GM19395 (cell line): ENCODE results near the gene RIPK1.
"Not testable (repeated sequence)": the region's sequence is repeated elsewhere in the genome, so short reads cannot be mapped to it uniquely, and the experiment has no call there.

Source experiments
- ATAC-seq: cut with Tn5 transposase; IDR thresholded peaks from one replicate; pipeline ENCODE4 v1.9.1; 2021; ENCODE audit warnings: mild to moderate bottlenecking, moderate library complexity; ENCODE audit not compliant: unreplicated experiment

The RIPK1 gene

DNA sequence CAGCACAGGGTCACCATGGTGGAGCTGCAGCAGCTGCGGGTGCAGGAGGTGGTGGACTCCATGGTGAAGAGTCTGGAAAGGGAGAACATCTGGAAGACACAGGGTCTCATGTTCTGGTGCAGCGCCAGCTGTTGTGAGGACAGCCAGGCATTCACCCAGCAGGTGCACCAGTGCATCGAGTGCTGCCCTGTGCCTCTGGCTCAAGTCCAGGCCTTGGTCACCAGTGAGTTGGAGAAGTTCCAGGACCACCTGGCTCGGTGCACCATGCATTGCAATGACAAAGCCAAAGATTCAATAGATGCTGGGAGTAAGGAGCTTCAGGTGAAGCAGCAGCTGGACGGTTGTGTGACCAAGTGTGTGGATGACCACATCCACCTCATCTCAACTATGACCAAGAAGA lies 22.9 kb upstream of the RIPK1 start:
- ATAC-seq = no peak

DNA sequence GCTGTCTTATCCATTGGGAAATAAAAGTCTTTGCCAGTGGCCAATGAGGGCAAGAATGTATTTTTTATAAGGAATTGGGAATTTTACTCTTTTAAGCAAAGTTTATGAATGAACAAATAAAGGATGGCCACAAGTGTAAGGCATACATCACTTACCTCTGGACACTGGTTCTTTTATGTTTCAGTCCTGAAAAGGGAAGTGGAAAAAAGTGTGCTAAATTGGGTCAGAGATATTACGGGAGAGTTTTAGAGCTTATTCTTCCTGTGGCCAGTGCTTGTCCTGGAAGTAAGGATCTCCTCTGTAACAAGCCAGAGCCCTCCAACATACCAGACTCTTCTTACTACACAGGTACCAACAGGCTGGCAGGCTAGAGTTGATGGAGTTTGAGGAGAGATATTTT lies 22.5 kb upstream of the RIPK1 start:
- ATAC-seq = no peak

DNA sequence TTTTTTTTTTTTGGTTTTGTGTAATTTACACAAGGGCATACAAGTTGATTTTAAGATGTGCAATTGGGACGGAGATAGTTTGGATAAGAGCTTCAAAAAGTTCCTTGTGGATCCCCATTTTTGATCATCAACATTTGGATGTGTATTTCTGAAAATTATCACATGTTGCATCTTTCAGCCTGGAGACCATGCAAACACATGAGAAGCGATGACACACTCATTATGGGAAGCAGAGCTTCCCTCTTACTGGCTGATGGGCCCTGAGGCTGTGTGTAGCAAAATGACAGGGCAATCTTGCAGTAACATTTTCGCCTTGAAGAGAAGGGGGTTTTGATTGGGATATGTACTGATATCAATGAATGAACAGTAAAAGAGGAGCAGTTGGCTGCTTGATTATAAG lies 22.0 kb upstream of the RIPK1 start:
- ATAC-seq = no peak

DNA sequence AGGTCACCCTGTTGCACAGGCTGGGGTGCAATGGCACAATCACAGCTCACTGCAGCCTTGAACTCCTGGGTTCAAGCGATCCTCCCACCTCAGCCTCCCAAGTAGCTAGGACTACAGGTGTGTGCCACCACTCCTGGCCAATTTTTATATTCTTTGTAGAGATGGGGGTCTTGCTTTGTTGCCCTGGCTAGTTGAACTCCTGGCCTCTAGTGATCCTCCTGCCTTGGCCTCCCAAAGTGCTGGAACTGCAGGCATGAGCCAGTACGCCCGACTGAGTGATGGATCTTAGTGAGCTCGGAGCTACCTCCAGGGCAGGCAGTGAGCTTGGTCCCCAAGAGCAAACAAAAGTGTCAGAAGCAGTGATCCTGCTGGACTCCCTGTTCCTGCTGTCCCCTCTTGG lies 20.3 kb upstream of the RIPK1 start:
- not testable (repeated sequence) for ATAC-seq

DNA sequence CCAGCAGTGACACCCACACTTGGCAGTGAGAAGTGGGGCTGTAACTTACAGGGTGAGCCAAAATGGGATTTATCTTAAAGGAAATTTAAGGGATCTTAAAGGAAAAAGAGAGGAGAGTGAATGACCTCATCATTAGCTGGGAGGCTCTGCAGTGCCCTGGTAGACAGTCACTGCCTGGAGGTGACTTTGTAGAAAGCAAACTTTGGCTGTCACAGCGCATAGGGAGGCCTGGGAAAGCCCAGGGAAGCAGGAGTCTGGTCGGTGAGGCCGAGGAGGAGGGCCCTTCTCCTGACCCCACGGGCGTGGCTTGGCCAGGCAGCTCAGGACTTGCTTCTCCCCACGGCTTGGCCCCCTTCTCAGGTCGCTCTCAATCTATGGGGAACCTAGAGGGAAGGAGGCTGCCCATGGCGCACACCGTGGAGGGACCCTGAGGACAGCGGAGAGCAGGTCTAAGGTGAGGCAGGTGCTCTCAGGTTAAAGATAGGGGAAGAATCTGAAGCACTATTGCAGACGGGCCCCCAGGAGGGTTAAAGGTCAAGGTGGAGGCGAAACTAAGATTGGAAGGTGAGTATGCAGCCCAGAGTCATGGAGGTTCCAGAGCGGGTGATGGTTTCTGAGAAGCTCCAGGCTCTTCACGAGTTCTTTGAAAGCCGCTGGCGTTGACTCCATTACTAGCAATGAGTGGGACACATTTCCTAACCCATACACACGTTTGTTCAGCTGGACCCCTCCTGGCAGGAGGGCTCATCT lies 15.6 kb upstream of the RIPK1 start:
- ATAC-seq = no peak

DNA sequence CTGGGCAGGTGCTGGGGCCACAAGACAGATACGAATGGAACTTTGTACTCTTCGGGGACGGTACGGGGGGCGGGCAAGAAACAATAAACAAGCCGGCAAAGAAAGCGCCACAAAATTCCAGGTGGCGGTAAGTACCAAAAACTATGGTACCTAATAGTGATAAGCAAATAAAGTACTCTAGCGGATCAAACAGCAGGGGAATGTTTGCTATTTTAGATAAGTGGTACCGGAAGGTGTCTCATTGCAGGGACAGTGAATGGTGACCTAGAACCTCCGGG lies 15.1 kb upstream of the RIPK1 start:
- no peak for ATAC-seq

DNA sequence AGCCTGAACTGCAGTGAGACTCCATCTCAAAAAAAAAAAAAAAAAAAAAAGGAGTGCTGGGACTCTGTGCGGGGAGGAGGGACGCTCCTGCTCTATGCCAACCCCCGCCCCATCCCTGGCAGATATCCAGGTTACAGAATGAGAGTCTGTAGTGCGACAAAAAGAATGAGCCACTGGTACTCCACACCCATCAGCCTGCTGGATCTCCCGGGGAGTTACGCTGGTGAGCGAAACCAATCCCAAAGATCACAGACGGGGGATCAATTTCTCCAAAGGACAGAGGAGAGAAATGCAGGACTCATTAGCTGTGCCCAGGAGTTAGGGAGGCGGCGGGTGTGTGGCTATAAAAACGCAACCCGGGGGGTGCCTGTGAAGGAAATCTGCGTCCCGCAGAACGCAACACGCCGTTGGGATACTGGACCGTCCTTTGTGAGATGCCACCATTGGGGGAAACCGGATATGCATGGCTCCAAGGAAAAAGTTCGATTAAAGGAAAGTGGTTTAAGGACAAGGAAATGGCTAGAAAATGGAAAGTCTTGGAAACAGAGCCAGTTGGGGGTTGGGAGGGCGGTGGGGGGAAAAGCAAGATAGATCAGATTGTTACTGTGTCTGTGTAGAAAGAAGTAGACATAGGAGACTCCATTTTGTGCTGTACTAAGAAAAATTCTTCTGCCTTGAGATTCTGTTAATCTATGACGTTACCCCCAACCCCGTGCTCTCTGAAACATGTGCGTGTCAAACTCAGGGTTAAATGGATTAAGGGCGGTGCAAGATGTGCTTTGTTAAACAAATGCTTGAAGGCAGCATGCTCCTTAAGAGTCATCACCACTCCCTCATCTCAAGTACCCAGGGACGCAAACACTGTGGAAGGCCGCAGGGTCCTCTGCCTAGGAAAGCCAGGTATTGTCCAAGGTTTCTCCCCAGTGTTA lies 13.8 kb upstream of the RIPK1 start:
- ATAC-seq = not testable (repeated sequence)

DNA sequence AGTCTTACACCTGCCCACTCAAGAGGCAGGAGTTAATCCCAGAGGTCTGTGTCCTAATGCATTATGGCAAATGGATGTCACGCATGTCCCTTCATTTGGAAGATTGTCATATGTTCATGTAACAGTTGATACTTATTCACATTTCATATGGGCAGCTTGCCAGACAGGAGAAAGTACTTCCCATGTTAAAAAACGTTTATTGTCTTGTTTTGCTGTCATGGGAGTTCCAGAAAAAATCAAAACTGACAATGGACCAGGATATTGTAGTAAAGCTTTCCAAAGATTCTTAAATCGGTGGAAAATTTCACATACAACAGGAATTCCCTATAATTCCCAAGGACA lies 13.2 kb upstream of the RIPK1 start:
- not testable (repeated sequence) for ATAC-seq

DNA sequence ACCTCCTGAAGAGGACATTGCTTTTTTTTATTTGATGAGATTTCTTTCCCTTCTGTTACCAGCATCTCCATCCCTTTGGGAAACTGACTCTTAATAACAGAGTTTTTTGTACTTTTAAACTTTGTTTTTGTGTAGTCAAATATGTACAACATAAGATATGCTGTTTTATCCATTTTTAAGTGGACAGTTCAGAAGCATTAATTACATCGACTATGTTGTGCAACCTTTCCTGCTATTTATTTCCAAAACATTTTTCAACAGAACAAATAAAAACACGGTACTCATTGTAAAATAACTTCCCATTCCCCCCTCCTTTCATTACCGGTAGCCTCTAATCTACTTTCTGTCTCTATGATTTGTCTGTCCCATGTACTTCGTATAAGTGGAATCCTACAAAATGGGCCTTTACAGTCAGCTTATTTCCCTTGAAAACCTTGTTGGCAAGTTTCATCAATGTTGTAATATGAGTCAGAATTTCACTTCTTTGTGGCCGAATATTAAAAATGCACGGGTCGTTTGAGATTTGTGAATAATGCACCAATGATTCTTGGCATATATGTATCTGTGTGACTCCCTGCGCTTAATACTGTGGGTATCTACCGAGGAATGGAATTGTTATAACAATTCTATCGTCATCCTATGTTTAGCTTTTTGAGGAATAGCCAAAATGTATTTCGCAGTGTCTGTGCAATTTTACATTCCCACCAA lies 11.1 kb upstream of the RIPK1 start:
- no peak for ATAC-seq

DNA sequence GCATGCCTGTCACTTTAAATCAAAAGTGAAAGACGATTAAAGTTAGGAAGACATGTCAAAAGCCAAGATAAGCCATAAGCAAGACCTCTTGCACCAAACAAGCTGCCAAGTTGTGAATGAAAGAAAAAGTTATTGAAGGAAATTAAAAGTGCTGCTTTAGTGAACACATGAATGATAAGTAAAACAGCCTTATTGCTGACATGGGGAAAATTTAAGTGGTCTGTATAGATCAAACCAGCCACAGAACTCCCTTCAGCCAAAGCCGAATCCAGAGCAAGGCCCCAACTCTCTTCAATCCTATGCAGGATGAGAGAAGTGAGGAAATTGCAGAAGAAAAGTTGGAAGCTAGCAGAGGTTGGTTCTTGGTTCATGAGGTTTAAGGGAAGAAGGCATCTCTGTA lies 9.3 kb upstream of the RIPK1 start:
- ATAC-seq = no peak

DNA sequence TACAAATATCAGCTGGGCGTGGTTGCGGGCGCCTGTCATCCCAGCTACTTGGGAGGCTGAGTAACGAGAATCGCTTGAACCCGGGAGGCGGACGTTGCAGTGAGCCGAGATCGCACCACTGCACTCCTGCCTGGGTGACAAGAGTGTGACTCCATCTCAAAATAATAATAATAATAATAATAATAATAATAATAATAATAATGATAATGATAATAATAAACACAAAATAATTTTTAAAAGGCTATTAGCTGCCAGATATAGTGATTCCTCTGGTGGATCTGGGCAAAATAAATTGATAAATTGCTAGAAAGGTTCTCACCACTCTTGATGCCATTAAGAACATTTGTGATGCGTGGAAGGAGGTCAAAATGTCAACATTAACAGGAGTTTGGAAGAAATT lies 8.2 kb upstream of the RIPK1 start:
- ATAC-seq = not testable (repeated sequence)

DNA sequence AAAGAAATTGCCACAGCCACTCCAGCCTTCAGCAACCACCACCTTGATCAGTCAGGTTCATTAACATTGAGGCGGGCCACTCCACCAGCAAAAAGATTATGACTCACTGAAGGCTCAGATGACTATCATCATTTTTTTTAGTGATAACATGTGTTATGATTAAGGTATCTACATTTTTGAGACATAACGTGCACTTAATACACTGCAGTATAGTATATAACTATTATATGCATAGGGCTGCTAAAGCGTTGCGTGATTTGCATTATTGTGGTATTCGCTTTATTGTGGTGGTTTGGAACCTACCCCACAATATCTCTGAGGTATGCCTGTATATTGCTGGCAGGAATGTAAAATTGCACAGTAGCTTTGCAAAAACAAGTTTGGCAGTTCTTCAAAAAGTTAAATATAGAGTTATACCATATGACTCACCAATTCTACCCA lies 6.8 kb upstream of the RIPK1 start:
- no peak for ATAC-seq

DNA sequence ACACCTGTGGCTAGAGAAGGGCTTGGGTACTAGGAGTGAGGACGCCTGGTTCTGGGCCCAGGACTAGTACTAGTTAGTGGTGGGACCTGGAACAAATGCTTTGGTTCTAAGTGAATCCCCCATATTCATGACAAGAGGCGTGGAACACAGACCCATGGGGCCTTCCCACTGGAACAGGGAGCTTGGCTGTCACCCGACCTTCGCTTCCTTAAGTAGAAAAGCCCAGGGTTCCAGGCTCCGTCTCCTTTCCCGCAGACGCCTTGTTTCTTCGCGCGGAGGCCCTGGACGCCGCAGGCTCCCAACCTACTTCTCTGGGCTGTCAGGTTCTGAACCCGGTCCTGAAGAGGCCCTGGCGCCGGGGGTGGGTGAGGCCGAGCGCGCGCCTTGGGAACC lies 5.0 kb upstream of the RIPK1 start:
- not testable (repeated sequence) for ATAC-seq

DNA sequence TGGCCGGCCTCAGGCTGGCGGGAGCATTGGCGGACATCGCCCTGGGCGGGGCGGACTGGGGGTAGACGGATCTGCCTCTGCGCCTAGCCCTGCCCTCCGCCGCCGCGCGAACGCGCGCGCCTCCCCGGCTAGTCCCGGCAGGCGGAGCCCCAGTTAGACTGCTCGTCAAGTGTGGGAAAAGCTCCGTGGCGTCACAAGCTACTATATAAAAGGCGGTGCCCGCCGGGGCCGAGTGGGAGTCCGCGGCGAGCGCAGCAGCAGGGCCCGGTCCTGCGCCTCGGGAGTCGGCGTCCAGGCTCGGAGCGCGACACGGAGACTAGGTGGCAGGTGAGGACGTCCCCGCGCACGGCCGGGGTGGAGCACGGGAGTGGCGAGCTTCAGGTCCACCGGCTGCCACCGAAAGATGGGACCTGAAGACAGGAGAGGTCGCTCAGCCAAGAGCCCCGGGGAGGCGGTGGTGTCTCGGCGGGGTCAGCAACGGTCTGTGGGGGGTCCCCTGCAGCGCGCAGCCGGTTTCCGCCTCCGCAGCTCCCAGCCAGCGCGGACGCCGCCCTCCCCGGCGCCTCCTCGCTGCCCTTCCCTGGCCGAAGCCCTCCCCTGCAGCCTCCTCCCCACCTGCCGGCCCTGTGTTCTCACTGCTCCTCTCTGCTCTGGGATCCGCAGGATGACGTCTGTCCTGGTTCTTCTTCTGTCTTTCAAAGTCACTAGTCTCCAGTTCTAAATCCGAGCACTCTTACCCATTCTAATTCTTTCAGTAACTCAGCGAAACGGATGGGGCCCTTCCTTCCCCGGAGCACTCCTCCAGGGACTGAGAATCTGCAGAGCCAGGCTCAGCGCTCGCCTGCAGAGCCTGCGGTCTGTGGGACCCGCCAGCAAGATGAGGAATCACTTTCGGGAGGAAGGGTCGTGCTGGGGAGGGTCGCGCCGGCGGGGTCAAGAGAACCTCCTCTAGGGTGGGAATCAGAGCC lies 4.3 kb upstream of the RIPK1 start:
- peak; percentile 72 for ATAC-seq

DNA sequence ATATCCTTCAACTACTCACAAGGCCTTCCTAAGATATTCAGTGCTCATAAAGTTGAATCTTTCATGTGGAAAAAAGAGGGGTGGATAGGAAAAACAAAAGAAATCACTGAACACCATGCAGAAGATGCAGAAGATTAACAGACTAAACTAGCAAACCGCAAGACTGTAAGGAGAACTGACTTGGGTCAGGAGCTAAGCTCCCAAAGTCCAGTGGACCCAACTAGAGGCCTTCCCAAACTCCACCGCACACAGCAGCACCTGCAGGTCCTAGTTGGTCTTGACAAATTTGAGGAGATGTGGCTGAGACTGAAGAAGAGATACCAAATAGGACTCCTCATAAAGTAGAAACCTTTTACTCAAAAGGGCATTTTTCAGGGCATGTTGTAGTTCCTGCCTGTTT lies 3.3 kb downstream of the RIPK1 start:
- ATAC-seq = no peak

DNA sequence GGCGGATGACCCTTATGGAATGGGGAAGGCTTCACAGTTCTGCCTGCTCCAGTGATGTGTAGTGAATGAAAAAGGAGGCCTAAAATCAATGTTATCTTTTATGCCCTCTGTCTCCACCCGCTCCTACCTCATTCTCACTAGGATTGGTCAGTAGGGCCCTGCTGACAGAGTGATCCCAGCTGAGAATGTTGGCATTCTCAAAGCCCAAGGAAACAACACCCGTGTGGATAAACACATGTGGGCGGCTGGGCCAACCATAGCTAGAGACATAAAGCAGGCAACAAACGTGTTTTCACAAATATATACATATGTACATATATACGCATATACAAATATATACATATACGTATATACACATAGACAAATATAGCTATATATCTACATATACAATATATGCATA lies 4.5 kb downstream of the RIPK1 start:
- no peak for ATAC-seq

DNA sequence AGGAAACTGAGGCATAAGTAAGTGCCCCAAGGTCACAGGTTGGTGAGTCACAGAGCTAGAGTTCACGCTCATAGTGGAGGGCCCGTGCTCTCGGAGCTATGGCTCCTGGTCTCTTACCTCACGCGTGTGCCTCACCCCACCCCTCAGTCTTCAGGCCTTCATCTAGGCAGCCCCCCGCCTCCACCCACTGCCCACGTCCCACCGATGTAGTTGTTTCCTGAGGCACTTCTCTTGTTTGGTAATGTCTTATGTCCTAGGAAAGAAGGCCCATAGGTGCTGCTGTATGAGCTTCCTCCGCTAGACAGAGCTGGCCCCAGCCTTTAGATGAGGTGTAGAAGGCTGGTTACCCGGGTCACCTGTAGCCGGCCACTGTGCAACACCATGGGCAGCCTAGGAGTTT lies 5.1 kb downstream of the RIPK1 start:
- ATAC-seq = no peak

DNA sequence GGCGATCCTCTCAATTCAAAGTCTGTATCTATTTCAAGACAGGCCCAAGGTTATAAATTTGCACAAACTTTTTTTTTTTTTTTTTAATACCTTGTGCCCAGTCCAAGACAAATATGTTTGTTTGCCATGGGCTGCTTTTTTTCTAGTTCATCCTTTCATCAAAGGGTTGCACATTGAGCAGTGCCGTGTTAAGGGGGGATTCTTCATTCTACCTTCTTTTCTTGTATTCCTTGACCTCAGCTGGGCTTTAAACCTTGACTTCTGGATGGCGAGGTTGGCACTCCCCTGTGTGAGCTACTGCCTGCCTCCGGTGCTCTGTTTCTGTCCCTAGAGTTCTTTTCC lies 7.4 kb downstream of the RIPK1 start:
- ATAC-seq = no peak

DNA sequence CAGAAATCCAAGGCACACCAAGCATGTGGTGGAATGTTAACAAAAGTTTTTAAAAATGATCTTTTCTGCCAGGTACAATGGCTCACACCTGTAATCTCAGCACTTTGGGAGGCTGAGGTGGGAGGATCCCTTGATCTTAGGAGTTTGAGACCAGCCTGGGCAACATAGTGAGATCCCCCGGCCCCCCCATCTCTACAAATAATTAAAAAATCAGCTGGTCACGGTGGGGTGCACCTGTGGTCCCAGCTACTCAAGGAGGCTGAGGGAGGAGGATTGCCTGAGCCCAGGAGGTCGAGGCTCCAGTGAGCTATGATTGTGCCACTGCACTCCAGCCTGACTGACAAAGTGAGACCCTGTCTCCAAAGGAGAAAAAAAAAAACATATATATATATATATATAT lies 8.0 kb downstream of the RIPK1 start:
- ATAC-seq = no peak

DNA sequence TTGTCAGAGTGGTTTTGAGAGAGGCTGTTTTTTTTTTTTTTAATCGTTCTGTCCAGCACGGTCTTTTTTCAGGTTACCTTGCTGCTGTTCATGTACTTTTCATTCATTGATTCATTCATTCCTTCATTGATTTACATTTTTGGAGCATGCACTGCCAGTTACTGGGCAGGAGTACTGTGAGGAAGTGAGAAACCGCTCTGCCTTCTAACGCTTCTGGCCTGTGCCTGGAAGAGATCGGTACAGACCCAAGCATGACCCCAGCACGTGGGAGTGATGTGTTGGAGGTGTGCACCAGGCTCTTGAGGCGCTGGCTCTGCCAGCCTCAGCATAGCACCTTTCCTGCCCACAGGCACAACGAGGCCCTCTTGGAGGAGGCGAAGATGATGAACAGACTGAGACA lies 9.1 kb downstream of the RIPK1 start:
- ATAC-seq = no peak

DNA sequence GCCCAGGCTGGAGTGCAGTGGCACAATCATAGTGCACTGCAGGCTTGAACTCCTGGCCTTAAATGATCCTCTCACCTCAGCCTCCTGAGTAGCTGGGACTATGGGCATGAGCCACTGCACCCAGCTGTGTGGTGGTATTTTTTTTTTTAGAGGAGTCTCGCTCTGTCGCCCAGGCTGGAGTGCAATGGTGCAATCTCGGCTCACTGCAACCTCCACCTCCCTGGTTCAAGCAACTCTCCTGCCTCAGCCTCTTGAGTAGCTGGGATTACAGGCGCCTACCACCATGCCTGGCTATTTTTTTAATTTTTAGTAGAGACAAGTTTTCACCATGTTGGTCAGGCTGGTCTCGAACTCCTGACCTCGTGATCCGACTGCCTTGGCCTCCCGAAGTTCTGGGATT lies 10.7 kb downstream of the RIPK1 start:
- ATAC-seq = not testable (repeated sequence)
